Chondrocyte (in vitro differentiated cells): ENCODE data around the gene CRB1. TPM values are rescaled to one million over a fixed set of nuclear protein-coding genes. Genes with fewer than 3 reads are reported as not detected.

Experiments
- DNase-seq: peaks from one replicate; pipeline ENCODE4 v3.0.0; 2021; ENCODE audit warnings: mixed read lengths, low spot score
- H3K27ac Mint-ChIP-seq: one replicate; pipeline ENCODE4 v1.8.0; 2021; ENCODE audit warnings: mild to moderate bottlenecking, moderate library complexity, mixed read lengths; ENCODE audit not compliant: unreplicated experiment
- H3K27me3 Mint-ChIP-seq: 2 replicates; pipeline ENCODE4 v1.8.0; 2021; ENCODE audit warnings: low read depth, mixed read lengths
- H3K36me3 Mint-ChIP-seq: 2 replicates; pipeline ENCODE4 v1.8.0; 2021; ENCODE audit warnings: low read depth, mixed read lengths
- H3K4me1 Mint-ChIP-seq: 2 replicates; pipeline ENCODE4 v1.8.0; 2021; ENCODE audit warnings: low read depth, mild to moderate bottlenecking, mixed read lengths
- H3K4me3 Mint-ChIP-seq: one replicate; pipeline ENCODE4 v1.8.0; 2021; ENCODE audit warnings: mild to moderate bottlenecking, moderate library complexity, mixed read lengths; ENCODE audit not compliant: unreplicated experiment
- H3K9me3 Mint-ChIP-seq: 2 replicates; pipeline ENCODE4 v1.8.0; 2021; ENCODE audit warnings: low read depth, mixed read lengths
- total RNA-seq: library from RNA; stranded (reverse); gene quantifications from 3 replicates; pipeline ENCODE4 v1.2.1, GENCODE V29; 2021
- TF ChIP-seq, protein P1 (sequence below): fragments of 200-600 bp; sonication (generic); IDR thresholded peaks from 2 replicates; pipeline ENCODE4 v1.5.0; 2021; ENCODE audit warnings: antibody characterized with exemption, mild to moderate bottlenecking, moderate library complexity

The CRB1 gene
- total RNA-seq, 1 donor from 2014 or later: not detected

DNA sequence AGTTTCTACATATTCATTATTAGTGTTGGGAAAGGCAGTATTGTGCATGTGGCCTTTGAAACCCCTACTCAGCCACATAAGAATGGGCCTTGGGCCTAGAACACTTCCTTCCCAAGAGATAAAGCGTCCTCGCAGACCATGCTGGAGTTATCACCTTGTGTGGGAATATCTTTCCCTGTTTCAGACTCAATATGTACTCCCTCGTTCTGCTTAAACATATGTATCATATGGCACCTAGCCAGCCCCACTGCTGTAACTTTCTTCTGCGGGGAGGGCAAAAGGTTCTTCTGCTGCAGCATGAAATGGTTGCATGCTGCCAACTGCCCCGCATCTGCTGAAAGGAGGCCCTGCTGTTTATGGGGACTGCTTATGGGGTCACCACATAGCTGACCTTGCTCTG, 92.0 kb downstream of the CRB1 start:
- no peak overlapping the region for H3K27ac Mint-ChIP-seq
- H3K36me3 Mint-ChIP-seq: no peaks in the 10 kb centered on the region
- no peaks in the 10 kb centered on the region for H3K27me3 Mint-ChIP-seq
- H3K4me3 Mint-ChIP-seq: no peak overlapping the region
- no peaks in the 10 kb centered on the region for H3K4me1 Mint-ChIP-seq
- TF ChIP-seq, protein P1, sequence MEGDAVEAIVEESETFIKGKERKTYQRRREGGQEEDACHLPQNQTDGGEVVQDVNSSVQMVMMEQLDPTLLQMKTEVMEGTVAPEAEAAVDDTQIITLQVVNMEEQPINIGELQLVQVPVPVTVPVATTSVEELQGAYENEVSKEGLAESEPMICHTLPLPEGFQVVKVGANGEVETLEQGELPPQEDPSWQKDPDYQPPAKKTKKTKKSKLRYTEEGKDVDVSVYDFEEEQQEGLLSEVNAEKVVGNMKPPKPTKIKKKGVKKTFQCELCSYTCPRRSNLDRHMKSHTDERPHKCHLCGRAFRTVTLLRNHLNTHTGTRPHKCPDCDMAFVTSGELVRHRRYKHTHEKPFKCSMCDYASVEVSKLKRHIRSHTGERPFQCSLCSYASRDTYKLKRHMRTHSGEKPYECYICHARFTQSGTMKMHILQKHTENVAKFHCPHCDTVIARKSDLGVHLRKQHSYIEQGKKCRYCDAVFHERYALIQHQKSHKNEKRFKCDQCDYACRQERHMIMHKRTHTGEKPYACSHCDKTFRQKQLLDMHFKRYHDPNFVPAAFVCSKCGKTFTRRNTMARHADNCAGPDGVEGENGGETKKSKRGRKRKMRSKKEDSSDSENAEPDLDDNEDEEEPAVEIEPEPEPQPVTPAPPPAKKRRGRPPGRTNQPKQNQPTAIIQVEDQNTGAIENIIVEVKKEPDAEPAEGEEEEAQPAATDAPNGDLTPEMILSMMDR: no peak
- DNase-seq: no peak
- H3K9me3 Mint-ChIP-seq: no peaks in the 10 kb centered on the region

DNA sequence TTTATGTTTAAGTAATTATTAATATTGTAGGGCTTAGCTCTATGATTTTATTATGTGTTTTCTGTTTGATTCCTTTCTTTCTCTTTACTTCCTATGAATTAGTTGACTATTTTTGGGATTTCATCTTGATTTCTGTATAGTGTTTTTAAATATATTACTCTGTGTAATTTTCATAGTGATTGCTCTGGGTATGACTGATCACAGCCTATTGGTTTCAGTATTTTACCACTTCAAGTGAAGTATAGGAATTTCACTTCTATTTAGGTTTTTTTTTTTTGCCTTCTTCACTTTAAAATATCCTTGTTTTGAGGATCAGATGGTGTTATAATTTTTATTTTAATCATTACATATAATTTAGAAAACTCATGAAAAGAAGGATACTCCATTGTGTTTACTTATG, 94.8 kb downstream of the CRB1 start:
- Mint-ChIP-seq H3K27ac (no peak overlapping the region), H3K4me1 (no peaks in the 10 kb centered on the region), H3K27me3 (no peaks in the 10 kb centered on the region), H3K36me3 (no peaks in the 10 kb centered on the region), H3K9me3 (no peaks in the 10 kb centered on the region), H3K4me3 (no peak overlapping the region)
- TF ChIP-seq, protein P1: no peak
- DNase-seq: no peak

DNA sequence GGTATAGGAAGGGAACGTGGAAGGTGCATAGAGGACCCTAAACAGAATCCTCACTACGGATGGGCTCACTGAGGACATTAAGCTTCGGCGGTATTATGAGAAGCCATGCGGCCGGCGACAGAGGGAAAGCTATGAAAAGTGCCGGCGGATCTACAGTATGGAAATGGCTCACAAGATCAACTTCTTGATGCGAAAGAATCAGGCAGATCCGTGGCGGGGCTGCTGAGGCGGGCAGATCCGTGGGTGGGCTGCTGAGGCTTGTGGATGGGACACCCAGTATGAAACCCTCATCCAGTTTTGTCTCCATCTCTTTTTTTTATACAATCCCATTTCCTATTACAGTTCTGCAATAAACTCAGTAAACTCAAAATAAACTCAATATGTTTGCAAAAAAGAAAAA, 95.8 kb downstream of the CRB1 start:
- Mint-ChIP-seq H3K27me3 (no peaks in the 10 kb centered on the region), H3K27ac (no peak overlapping the region), H3K9me3 (no peaks in the 10 kb centered on the region), H3K4me1 (no peaks in the 10 kb centered on the region), H3K4me3 (no peak overlapping the region), H3K36me3 (no peaks in the 10 kb centered on the region)
- TF ChIP-seq, protein P1: no peak
- no peak for DNase-seq

DNA sequence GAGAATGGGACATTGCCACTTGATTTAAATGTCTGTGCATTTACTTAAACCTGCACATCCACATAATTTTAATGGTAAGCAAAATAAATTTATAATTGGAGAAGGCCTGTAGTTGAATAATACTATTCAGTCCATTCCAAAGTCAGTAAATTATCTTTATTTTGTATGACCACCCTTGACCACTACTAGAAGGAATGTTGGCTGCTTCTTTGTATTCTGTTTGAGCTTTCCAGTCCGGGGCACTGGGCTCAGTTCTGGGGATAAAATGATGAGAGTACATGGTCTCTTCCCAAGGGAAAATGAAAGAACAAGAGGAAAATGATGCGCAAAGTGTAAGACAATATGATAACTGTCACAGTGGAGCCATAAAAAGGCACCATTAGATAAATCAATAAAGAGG, 98.9 kb downstream of the CRB1 start:
- Mint-ChIP-seq H3K9me3 (no peaks in the 10 kb centered on the region), H3K4me1 (no peaks in the 10 kb centered on the region), H3K27ac (no peak overlapping the region), H3K27me3 (peaks cover 3% of the 10 kb centered on the region), H3K36me3 (no peaks in the 10 kb centered on the region), H3K4me3 (no peak overlapping the region)
- no peak for DNase-seq
- TF ChIP-seq, protein P1: no peak

DNA sequence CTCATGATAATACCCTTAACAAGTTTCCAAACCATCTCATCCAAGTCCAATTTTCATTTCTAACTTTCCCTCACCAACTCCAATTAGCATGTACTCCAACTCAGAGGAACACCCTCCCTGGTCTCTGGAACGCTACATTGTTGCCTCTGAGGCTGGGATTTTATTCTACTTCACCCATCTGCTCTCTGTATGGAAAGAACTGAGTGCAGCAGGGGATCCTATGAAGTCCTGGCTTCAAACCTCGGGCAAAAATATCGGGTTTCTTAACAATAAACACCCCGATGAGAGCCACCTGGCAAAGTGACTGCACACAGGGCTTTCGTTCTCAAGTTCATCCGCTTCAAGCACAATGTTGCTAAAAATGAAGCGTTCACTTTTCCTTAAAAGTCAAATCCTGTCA, 99.6 kb downstream of the CRB1 start:
- DNase-seq: no peak
- Mint-ChIP-seq H3K4me3 (no peak overlapping the region), H3K4me1 (no peaks in the 10 kb centered on the region)

More for the DNA sequence above, 99.6 kb downstream of the CRB1 start:
- H3K27ac Mint-ChIP-seq: no peak overlapping the region
- no peaks in the 10 kb centered on the region for H3K9me3 Mint-ChIP-seq
- TF ChIP-seq, protein P1: no peak
- peaks cover 3% of the 10 kb centered on the region for H3K27me3 Mint-ChIP-seq
- no peaks in the 10 kb centered on the region for H3K36me3 Mint-ChIP-seq
